Germinal center (tissue), 1 donor: ENCODE data around the gene TIAM2.

Source experiments
- DNase-seq: peaks from one replicate; pipeline ENCODE4 v3.0.0; 2012; ENCODE audit warnings: mixed read lengths, low spot score

Gene TIAM2

DNA sequence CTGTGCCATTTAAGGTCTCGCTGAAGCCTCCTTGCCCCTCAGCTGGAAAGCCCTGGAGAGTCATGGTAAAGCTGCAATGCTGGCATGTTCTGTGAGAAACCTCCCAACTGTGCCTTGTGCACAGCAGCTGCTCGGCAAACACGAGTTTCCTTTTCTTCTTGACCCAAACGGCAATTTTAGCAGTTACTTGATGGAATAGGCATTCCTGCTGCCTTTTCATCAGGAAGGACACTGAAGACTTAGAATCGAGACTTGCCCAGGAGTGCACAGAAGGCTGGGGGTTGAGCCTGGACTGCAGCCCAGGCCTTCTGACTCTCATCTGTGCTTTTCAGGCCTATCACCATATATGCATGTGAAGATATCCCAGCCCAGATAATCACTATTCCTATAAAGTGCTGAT is 240.0 kb downstream of the TIAM2 start:
- no peak for DNase-seq

DNA sequence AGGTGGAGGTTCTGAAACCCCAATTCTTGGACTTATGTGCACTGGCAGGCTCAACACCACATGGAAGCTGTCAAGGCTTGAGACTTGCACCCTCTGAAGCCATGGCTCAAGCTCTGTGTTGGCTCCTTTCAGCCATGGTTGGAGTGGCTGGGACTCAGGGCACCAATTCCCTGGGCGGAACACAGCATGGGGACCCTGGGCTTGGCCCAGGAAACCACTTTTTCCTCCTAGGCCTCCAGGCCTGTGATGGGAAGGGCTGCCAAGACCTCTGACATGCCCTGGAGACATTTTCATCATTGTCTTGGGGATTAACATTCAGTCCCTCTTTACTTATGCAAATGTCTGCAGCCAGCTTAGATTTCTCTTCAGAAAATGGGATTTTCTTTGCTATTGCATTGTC is 242.5 kb downstream of the TIAM2 start:
- no peak for DNase-seq

DNA sequence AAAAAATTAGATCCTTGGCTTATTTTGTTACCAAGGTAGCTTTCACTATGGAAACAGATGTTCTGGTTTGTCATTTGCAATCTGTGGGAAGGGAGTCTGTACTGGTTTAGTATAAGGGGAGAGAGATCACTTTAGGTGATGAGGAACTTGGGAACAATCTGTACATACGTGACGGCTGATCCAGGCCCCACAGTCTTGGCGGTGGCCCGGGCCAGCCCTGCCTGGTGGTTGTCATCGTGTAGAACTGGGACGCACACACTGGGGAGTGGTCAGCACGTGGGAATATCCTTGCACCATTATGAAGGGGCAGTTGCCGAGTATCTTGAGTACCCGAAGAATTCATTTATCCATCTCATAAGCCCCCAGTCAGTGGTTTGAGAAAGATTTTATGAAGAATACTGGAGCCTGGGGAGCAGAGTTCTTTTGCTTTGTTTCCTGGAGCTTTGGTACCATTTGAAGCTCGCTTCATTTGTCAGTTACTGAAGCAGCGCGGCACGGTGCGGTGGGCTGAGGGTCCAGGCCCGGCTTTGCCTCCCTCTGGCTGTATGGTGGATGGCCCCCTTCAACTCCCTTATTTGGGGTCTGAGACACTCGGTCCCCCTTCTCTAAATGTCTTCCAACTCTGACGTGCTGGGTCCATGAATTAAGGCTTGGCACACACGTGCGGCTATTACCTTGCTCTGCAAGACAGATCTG is 245.9 kb downstream of the TIAM2 start:
- DNase-seq: no peak

DNA sequence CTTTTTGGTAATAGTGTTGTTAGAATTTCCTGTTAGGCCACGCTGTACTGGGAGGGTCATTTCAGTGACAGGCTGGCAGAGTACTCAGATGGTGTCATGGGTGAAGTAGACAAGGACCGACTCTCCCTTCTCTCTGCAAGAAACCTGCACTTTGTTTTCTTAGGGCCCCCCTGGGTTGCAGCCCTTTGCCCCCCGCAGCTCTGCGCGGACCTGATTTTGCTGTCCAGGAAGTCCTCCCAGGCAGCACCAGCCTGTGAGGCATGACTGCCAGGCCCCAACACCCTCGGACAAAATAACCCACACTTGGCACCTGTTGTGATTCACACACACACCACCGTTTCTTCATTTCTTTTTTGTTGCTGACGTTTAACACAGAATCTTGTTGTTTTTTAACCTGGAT is 246.9 kb downstream of the TIAM2 start:
- DNase-seq: no peak

DNA sequence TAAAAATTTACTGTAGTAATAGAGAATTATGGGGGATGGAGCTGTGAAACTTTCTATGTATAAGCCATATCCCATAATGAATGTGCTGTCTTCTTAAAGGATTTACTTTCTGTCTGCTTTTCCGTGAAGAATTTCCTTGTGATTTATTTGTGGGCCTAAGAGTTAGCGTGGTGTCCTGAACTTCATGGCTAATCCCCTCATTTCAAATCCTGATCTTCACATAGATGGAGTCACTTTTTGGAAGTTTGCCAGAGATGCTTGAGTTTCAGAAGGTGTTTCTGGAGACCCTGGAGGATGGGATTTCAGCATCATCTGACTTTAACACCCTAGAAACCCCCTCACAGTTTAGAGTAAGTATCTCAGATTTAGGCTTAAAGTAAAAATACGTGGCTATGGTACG is 249.3 kb downstream of the TIAM2 start:
- no peak for DNase-seq

DNA sequence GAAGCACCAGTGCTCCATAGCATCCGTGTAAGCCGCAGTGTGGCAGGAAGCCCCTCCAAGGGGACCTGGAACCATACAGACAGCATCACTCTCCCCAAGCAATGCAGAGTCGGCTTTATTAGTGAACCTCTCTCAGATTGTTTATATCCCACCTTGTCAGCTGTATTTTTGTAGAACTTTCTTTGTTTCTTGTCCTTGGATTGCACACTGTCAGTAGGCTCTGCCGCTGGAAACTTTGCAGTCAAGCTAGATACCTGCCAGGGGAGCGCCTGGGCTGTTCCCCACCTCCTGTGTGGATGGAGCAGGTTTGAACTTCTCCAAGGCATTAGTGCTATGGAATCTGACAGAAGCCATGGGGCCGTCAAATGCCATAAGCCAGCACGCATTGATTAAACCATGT is 250.1 kb downstream of the TIAM2 start:
- no peak for DNase-seq

DNA sequence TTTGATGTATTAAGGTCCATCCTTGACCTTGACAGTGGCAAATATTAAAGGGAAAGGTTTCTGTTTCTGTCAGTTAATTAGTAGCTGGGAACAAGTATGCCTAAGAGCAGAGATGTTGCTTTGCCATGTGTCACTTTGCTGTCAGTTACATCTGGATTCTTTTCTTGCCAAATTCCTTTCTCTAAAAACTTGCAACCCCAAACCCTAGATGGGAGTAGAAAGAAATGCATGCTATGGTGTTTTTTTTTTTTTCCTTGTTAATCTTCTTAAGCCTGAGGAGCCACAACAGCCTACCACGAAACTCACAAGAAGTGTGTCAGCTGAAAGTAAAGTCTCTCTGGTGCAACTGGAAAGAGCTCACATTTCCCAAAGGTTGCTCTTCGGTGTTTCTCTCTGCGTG is 250.7 kb downstream of the TIAM2 start:
- DNase-seq: no peak

DNA sequence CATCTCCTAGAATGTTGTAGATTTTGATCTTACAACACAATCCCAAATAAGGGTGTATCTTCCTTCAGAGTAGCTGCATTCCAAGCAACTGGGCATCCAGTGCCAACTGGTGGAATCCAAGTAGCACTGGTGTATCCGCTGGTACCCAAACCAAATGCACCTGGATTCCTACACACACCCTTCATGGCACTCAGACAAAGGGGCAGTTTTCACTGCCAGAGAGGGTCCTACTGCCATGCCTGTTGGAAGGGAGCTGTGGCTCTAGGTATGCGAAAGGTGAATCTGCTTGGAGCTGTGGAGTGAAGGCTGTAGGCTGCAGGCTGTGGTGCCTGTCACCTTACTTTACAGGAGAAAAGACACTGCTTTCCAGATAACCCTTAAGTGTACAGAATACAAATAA is 251.7 kb downstream of the TIAM2 start:
- DNase-seq: no peak

DNA sequence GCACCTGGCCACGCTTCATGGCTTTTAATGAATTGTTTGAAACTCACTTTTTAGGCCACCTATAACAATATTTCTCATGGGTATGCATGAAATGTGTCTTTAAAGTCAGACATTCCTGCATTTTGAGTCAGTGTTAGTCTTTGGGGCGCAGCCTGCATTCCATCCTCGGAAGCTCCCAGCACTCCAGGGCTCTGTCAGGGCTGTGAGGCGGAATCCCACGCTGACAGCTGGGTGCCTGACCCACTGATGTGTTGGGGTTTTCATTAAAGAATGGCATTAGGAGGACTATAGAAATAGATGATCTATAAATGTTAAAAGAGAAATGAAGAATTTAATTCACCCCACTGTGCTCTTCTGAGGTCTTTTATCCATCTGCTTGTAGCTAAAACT is 252.5 kb downstream of the TIAM2 start:
- no peak for DNase-seq

DNA sequence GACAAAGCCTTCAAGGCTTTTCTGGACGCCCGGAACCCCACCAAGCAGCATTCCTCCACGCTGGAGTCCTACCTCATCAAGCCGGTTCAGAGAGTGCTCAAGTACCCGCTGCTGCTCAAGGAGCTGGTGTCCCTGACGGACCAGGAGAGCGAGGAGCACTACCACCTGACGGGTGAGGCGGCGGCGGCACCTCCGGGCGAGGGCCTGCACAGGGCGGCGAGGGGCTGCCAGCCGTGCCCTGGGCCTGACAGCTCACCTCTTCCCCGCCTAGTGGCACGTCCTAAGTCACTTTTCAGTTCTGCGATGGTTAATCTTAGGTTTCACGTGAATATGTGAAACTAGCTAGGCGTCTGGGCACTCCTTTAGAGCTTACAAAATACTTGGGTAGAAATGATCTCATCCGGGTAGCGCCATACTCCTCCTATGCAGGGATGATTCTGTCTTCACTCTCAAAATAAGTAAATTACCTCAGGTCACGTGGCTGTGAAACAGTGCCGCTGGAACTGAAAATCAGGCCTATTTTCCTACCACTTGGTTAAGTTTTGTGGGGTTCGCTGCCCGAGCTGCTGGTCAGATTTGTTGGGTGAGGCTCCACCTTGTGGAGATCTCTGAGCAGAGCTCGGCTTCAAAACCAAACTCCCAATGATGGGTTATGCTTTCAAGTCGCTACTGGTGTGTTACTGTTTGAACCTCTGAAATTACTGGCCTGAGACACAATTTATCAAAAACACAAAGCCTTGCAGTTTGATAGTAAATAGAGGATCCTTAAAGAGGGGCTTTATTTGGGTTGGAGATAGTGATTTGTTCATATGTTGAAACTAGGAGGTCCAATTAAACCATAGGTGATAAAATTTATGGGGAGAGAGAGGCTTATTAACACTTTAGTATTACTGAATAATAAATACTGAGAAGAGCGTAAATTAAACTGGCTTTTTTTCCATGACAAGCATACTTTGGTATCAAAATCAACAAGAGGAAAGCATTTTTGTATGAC is 253.2 kb downstream of the TIAM2 start:
- DNase-seq: peak; percentile 66

DNA sequence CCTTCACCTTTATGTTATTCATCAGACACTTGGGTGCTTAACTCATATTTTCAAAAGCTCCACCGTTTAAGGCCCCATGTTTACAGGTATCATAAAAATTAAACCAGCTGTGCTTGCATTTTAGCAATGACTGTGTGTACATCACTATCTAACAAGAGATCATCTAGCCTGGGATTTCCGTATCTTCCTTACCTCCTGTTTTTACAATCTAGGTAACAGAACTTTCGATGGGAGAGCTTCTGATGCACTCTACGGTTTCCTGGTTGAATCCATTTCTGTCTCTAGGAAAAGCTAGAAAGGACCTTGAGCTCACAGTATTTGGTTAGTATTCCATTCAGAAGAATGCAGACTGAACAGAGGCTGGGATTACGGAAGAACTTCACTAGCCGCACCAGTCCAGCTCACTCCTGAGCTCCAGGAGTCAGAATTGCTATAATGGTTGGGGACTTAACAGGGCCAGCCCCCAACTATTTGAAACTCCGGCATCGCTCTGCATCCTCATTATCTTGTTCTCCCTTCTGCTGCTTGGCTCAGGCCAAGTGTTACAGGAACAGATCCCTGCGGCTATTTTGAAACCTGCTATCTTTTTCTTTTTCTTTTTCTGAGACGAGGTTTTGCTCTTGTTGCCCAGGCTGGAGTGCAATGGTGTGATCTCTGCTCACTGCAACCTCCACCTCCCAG is 255.7 kb downstream of the TIAM2 start:
- DNase-seq: no peak

DNA sequence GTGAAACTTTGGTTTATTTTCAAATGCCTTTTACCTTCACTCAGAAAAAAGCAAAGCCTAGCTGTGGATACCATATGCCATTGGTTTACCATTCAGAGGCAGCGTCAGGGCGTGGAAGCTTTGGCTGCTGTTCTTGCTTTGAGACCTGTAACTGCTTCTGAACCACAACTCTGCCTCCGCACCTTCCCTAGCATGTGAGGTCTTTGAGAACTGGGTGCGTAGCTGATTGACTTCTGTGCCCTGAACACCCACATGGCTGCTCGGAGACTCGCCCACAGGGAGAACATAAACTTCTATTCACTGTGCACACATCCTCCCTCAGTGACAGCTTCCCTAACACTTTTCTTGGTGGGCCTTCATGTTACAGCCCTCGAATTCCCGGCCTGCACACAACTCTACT is 257.5 kb downstream of the TIAM2 start:
- DNase-seq: no peak

DNA sequence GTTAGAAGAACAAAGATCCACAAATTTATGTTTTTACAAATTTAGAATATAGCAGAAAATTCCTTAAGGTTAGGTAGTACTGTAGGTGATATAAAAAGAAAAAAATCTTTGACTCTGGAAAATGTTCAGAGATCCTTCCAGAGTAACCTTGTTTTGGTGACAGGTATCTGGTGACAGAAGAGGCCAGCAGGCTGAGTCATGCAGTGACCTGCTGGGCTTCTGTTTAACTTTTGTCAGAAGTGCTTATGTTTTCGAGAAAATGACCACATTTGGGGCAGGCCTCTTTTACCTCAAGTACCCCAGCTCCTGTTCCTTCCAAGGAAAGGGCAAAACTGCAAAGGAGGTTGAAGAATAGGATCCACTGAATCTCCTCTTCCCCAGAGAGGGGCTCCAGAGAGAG is 258.2 kb downstream of the TIAM2 start:
- DNase-seq: no peak

DNA sequence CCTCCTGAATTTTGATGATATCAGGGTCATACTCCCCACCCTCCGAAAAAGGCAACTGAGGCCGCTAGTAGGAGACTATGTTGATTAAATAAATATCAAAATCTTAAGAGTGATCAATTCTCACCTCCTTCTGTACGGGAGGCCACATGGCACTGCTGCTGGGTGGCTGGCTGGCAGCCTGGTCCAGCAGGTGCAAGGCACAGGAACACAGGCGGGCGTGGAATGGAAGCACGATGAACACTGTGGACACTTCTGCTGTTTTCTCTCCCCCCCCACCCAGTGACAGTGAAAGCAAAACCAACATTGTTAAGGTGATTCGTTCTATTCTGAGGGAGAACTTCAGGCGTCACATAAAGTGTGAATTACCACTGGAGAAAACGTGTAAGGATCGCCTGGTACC is 259.0 kb downstream of the TIAM2 start:
- no peak for DNase-seq

DNA sequence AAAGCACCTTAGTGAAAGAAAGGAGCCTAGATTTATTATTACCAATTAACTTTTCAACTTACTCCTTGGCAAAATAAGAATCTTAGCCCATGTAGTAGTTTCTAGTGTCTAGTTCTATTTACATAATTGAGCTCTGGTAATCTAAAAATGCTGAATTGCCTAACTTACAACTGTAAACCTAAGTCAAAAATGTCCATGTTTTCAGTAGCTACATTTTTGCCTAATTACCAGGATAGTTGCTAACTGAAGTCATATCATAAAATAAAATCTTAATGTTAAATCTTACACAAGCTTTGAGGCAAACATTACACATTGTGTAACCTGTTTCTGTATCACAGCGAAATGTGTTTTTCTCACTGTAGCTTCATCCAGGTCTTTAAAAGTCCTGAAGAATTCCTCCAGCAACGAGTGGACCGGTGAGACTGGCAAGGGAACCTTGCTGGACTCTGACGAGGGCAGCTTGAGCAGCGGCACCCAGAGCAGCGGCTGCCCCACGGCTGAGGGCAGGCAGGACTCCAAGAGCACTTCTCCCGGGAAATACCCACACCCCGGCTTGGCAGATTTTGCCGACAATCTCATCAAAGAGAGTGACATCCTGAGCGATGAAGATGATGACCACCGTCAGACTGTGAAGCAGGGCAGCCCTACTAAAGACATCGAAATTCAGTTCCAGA is 261.1 kb downstream of the TIAM2 start:
- no peak for DNase-seq

DNA sequence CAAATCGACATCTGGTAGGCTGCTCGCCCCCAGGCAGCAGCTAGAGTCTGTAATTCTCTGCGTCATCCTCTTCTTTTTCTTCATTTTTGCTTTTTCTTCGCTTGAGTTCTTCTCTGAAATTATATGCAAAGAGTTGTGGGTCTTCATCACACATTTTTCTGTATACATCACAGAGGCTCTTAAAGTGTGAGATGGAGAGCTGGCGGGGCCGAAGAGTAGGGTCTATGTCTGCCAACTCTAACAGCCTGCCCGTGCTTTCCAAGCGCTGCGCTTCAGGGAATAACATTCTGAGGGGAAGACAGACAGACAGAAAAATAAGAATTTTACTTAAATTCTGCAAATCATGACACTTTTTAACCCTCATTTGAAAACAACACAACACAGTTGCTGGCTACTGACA is 262.7 kb downstream of the TIAM2 start:
- no peak for DNase-seq

DNA sequence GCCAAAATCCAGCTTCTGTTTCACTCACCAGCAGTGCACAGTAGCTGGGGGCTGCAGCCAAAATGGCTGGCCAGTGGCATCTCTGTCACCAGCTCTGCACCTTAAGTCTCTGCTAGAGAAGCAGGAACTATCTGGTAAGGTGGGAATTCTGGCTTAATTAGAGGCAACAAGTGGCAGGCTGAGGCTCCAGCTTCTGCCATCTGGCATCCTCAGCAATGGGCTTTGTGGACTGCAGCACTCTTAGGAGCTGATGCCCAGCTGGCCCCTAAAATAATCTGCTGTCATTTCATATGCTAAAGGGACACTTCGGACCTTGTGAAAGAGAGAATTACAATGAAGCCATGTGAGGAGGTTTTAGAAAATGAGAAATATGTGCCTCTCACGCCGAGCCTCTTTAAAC is 264.1 kb downstream of the TIAM2 start:
- no peak for DNase-seq

DNA sequence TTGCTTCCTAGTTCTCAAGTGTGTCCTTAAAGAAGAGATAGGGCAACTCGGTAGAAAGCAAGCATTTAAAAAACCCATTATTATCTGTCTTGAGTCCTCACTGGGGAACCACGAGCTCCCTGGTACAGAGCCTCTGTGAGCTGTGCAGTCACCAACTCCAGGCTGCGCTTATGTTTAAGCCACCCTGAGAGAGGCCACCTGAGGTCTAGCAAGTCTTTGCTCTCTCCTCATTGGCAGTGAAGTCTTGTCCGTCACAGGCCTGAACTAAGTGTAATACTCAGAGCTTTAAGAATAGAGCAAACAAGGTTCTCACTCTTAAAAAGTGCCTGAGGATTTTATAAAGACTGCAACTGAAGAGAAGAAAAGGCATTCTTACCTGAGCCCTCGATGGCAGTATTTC is 264.8 kb downstream of the TIAM2 start:
- DNase-seq: no peak

DNA sequence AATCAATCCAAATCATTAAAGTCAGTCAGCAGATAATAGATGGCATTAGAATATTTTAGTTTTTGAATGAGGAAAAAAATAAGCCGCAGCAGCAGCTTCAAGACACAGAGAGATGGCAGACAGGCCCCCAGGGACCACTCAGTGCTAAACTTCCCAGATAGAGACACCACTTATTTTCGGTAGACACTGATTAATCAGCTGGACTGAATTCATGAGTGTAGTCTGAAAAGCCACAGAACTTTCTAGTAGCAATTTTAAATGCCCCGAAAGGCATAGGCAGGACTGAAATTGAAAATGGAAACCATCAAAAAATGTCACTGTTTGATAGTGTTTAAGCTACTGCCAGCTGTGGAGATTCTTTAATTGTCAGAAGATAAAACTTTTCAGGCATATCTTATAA is 265.6 kb downstream of the TIAM2 start:
- DNase-seq: no peak

DNA sequence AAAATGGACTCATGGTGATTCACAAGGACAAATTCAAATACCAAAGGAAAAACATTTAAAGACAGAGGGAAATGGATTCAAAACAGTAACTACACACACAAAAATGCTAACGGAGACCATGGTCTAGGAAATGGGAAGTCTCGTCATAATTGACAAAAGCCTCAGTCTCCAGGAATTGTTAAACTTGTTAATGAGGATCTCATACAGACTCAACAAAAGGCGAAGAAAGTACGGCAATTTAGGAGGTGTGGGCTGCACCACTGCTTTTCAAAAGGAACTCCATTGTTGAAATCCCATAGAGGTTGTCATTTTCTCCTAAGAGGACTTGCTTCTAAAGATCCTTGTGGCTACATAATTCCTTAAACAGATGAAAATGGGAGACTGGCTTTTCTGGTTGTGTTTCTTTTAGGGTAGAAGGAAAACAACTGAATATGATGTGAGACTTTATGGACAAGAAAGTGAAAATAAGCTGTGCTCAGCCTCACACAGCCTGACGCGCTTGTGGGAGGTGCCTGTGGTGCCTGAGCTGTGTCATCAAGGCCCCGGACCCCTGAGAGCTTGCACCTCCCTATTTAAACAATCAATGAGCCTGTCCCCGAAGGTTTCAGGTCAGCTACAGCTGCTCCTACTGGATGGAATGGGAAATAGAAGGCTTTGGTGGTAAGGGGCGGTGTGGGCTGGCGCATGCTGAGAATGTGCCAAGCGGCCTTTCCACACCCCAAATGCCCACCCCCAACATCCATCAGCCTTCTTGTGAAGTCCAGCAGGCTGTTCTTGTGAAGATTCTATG is 266.2 kb downstream of the TIAM2 start:
- DNase-seq: no peak

DNA sequence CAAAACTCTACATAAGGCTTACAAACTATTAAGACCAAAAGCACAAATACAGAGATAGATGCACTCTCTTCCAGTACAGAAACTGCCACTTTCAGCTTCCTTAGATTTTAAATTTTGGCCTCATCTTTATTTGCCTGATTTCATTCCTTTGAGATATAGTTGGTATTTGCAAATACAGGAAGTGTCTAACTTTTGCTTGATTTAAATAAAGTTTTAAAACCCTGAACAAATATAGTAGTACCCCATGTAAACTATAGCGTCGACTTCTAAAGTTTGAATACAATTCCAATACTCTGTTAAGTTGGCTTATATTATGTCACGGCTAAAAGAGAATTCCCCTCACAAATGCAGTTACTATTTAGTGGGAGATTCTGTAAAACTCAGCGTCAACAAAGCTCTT is 267.5 kb downstream of the TIAM2 start:
- DNase-seq: no peak
